ENCODE measurements around the gene CS.

CS gene

DNA sequence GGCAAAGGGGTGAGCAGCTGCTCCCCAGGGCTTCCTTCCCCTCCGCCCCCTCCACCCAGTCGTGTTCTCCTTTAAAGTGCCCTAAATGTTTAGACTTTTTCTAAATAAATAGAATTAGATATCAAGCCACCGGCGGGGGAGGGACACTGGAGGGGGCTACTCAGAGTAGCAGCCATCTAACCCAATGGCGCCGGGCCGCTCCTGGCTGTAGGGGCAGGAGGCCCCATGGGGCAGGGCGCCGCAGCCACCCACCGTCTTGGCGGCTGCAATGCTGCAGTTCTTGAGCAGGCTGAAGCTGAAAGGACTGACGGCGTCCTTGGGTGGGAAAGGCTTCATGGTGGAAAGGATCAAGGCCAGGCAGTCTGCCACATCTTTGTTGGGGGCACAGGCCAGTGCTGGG, 57.1 kb downstream of the CS start:
- TF ChIP-seq, protein P1, sequence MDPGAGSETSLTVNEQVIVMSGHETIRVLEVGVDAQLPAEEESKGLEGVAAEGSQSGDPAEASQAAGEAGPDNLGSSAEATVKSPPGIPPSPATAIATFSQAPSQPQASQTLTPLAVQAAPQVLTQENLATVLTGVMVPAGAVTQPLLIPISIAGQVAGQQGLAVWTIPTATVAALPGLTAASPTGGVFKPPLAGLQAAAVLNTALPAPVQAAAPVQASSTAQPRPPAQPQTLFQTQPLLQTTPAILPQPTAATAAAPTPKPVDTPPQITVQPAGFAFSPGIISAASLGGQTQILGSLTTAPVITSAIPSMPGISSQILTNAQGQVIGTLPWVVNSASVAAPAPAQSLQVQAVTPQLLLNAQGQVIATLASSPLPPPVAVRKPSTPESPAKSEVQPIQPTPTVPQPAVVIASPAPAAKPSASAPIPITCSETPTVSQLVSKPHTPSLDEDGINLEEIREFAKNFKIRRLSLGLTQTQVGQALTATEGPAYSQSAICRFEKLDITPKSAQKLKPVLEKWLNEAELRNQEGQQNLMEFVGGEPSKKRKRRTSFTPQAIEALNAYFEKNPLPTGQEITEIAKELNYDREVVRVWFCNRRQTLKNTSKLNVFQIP (CRISPR knock-in tag; IDR thresholded peaks at IDR 0.05; ENCODE audit: borderline replicate concordance, low read depth), result no peak
- TF ChIP-seq ZNF8 (CRISPR knock-in tag; IDR thresholded peaks at IDR 0.05), result no peak
- no peak for TF ChIP-seq ZFP3 (CRISPR knock-in tag; IDR thresholded peaks at IDR 0.05)
- no peak for TF ChIP-seq ESRRG (CRISPR knock-in tag; IDR thresholded peaks at IDR 0.05)
- TF ChIP-seq, protein P2, sequence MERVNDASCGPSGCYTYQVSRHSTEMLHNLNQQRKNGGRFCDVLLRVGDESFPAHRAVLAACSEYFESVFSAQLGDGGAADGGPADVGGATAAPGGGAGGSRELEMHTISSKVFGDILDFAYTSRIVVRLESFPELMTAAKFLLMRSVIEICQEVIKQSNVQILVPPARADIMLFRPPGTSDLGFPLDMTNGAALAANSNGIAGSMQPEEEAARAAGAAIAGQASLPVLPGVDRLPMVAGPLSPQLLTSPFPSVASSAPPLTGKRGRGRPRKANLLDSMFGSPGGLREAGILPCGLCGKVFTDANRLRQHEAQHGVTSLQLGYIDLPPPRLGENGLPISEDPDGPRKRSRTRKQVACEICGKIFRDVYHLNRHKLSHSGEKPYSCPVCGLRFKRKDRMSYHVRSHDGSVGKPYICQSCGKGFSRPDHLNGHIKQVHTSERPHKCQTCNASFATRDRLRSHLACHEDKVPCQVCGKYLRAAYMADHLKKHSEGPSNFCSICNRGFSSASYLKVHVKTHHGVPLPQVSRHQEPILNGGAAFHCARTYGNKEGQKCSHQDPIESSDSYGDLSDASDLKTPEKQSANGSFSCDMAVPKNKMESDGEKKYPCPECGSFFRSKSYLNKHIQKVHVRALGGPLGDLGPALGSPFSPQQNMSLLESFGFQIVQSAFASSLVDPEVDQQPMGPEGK (CRISPR knock-in tag; IDR thresholded peaks at IDR 0.05; ENCODE audit: borderline replicate concordance), result no peak
- no peak for TF ChIP-seq CSDC2 (CRISPR knock-in tag; IDR thresholded peaks at IDR 0.05)
- TF ChIP-seq, protein P3, sequence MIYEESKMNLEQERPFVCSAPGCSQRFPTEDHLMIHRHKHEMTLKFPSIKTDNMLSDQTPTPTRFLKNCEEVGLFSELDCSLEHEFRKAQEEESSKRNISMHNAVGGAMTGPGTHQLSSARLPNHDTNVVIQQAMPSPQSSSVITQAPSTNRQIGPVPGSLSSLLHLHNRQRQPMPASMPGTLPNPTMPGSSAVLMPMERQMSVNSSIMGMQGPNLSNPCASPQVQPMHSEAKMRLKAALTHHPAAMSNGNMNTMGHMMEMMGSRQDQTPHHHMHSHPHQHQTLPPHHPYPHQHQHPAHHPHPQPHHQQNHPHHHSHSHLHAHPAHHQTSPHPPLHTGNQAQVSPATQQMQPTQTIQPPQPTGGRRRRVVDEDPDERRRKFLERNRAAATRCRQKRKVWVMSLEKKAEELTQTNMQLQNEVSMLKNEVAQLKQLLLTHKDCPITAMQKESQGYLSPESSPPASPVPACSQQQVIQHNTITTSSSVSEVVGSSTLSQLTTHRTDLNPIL (CRISPR knock-in tag; IDR thresholded peaks at IDR 0.05; ENCODE audit: low read depth), result no peak
- TF ChIP-seq TOX (CRISPR knock-in tag; IDR thresholded peaks at IDR 0.05; ENCODE audit: borderline replicate concordance), result no peak
- TF ChIP-seq RARB (CRISPR knock-in tag; IDR thresholded peaks at IDR 0.05), result no peak
- no peak for ATAC-seq

DNA sequence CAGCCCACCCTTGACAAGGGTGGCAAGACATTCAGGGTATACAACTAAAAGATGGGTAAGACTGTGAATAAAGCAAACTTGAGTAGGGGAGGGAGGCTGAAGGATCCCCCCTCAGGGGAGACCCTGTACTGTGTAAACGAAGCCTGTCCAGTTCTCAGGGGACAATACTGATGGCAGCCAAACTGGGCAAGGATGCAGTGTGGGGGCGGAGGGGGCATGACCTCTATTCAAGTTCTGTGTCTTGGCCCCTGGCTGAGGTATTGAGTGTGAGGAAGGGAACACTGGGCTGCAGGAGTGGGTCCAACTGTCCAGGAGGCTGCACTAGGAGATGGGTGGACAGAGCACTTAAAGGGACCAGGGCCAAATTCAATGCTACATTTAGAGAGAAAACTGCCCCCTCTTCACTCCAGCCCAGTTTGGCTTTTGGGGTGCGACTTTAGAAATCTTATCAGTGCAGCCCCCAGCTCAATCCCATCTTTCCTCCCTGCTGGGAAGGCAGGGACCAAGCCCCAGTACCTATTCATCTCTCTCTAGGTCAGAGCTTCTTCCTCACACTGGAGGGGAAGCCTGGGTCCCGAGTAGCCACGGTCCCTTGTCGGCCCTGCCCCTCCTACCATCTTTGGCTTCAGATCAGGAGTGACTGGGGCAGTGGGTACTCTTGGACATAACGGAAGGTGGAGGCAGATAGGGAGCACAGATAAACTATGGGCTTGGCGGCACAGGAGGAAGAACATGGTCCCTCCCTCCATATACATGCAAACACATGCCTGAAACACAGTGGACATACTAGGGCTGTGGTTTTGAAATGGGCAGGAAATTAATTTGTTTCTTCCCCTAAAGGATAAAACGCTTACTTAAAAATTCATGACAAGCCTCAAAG, 58.5 kb downstream of the CS start:
- no peak for ATAC-seq
- TF ChIP-seq ZNF70 (CRISPR knock-in tag; IDR thresholded peaks at IDR 0.05) (no peak), PPARA (CRISPR knock-in tag; IDR thresholded peaks at IDR 0.05; ENCODE audit: borderline replicate concordance) (no peak), GLIS3 (CRISPR knock-in tag; IDR thresholded peaks at IDR 0.05) (no peak)
- TF ChIP-seq, protein P3 (CRISPR knock-in tag; IDR thresholded peaks at IDR 0.05; ENCODE audit: low read depth), result no peak
- TF ChIP-seq, protein P4, sequence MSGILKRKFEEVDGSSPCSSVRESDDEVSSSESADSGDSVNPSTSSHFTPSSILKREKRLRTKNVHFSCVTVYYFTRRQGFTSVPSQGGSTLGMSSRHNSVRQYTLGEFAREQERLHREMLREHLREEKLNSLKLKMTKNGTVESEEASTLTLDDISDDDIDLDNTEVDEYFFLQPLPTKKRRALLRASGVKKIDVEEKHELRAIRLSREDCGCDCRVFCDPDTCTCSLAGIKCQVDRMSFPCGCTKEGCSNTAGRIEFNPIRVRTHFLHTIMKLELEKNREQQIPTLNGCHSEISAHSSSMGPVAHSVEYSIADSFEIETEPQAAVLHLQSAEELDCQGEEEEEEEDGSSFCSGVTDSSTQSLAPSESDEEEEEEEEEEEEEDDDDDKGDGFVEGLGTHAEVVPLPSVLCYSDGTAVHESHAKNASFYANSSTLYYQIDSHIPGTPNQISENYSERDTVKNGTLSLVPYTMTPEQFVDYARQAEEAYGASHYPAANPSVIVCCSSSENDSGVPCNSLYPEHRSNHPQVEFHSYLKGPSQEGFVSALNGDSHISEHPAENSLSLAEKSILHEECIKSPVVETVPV (CRISPR knock-in tag; IDR thresholded peaks at IDR 0.05), result no peak

DNA sequence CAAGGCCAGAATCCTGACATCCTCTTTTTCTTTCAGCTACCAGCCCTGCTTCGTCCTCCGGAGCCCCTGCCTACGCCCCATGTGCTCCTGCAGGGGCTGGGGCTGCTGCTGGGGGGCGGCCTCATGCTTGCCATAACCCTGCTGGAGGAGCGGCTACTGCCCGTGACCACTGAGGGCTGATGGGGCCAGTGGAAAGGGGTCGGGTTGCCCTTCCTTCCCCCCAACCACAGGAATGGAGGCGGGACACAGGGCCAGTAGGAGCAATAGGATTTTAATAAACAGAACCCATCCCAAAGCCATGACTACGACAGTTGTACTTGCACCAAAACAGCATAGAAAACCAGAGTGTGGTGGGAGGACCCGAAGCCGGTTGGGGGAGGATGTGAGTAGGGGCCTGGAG, 62.6 kb downstream of the CS start:
- no peak for ATAC-seq

DNA sequence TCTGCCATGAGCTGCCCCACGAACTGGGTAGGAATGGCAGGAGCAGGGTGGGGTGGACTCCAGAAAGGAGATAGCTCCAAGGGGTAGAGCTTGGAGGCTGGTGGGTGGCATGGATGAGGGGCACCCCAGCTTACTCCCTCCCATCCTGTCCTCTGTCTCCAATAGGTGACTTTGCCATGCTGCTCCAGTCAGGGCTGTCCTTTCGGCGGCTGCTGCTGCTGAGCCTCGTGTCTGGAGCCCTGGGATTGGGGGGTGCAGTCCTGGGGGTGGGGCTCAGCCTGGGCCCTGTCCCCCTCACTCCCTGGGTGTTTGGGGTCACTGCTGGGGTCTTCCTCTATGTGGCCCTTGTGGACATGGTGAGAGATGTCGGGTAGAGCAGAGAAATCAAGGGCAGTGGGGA, 63.1 kb downstream of the CS start:
- ATAC-seq, result no peak
- TF ChIP-seq ZFP30 (CRISPR knock-in tag; IDR thresholded peaks at IDR 0.05), result no peak
- TF ChIP-seq CSDC2 (CRISPR knock-in tag; IDR thresholded peaks at IDR 0.05), result no peak
- TF ChIP-seq, protein P1 (CRISPR knock-in tag; IDR thresholded peaks at IDR 0.05; ENCODE audit: borderline replicate concordance, low read depth), result no peak
- TF ChIP-seq ARNTL (CRISPR knock-in tag; IDR thresholded peaks at IDR 0.05; ENCODE audit: borderline replicate concordance, low read depth), result no peak
- TF ChIP-seq, protein P5, sequence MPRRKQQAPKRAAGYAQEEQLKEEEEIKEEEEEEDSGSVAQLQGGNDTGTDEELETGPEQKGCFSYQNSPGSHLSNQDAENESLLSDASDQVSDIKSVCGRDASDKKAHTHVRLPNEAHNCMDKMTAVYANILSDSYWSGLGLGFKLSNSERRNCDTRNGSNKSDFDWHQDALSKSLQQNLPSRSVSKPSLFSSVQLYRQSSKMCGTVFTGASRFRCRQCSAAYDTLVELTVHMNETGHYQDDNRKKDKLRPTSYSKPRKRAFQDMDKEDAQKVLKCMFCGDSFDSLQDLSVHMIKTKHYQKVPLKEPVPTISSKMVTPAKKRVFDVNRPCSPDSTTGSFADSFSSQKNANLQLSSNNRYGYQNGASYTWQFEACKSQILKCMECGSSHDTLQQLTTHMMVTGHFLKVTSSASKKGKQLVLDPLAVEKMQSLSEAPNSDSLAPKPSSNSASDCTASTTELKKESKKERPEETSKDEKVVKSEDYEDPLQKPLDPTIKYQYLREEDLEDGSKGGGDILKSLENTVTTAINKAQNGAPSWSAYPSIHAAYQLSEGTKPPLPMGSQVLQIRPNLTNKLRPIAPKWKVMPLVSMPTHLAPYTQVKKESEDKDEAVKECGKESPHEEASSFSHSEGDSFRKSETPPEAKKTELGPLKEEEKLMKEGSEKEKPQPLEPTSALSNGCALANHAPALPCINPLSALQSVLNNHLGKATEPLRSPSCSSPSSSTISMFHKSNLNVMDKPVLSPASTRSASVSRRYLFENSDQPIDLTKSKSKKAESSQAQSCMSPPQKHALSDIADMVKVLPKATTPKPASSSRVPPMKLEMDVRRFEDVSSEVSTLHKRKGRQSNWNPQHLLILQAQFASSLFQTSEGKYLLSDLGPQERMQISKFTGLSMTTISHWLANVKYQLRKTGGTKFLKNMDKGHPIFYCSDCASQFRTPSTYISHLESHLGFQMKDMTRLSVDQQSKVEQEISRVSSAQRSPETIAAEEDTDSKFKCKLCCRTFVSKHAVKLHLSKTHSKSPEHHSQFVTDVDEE (CRISPR knock-in tag; IDR thresholded peaks at IDR 0.05), result no peak
- TF ChIP-seq PPARA (CRISPR knock-in tag; IDR thresholded peaks at IDR 0.05; ENCODE audit: borderline replicate concordance), result no peak
- no peak for TF ChIP-seq ZC3H10 (CRISPR knock-in tag; IDR thresholded peaks at IDR 0.05)
- TF ChIP-seq ZNF565 (CRISPR knock-in tag; conservative IDR thresholded peaks at IDR 0.05; ENCODE audit: low read depth), result no peak
- no peak for TF ChIP-seq RARB (CRISPR knock-in tag; IDR thresholded peaks at IDR 0.05)
- no peak for TF ChIP-seq TOX (CRISPR knock-in tag; IDR thresholded peaks at IDR 0.05; ENCODE audit: borderline replicate concordance)
- no peak for TF ChIP-seq OSR1 (CRISPR knock-in tag; IDR thresholded peaks at IDR 0.05)
- no peak for TF ChIP-seq TCF4 (CRISPR knock-in tag; IDR thresholded peaks at IDR 0.05; ENCODE audit: borderline replicate concordance)
- TF ChIP-seq, protein P3 (CRISPR knock-in tag; IDR thresholded peaks at IDR 0.05; ENCODE audit: low read depth), result no peak
- TF ChIP-seq ZNF8 (CRISPR knock-in tag; IDR thresholded peaks at IDR 0.05), result no peak

More for the DNA sequence above, 62.6 kb downstream of the CS start:
- TF ChIP-seq GLIS3 (CRISPR knock-in tag; IDR thresholded peaks at IDR 0.05) (no peak), SNAI2 (CRISPR knock-in tag; IDR thresholded peaks at IDR 0.05) (no peak), PPARA (CRISPR knock-in tag; IDR thresholded peaks at IDR 0.05; ENCODE audit: borderline replicate concordance) (no peak)

Data from SK-N-SH treated with all-trans-retinoic acid at 6 μM for 48 hours (cell line).